ENCODE data around the gene GSX1.

- TF ChIP-seq CTCF (IDR thresholded peaks at IDR 0.05) (no peak), POLR2A (IDR thresholded peaks at IDR 0.05) (no peak), POLR2AphosphoS5 (IDR thresholded peaks at IDR 0.05) (no peak), EP300 (IDR thresholded peaks at IDR 0.05) (no peak)
Measured at GRCh38 chr13:27765650-27766049, 26.6 kb upstream of the GSX1 start.
